HepG2 (cell line): ENCODE data around the gene PRR15L. TPM values are rescaled to one million over a fixed set of nuclear protein-coding genes. Genes with fewer than 3 reads are reported as not detected.

Experiments
- GTF3A ChIP-seq: sonication (generic); formaldehyde crosslinking; conservative IDR thresholded peaks from 2 replicates; pipeline ENCODE4 v1.4.0; 2020; ENCODE audit warnings: mild to moderate bottlenecking, missing genetic modification reagents
- HMG20A ChIP-seq: IDR thresholded peaks from 2 replicates; pipeline ENCODE4 v1.6.1; 2016; ENCODE audit warnings: borderline replicate concordance
- KAT2B ChIP-seq: fragments of 150-350 bp; IDR thresholded peaks from 2 replicates; pipeline ENCODE4 v1.6.1; 2014; ENCODE audit warnings: low read depth, low read length, borderline replicate concordance
- KDM5A ChIP-seq: fragments of 200-600 bp; sonication (generic); IDR thresholded peaks from 2 replicates; pipeline ENCODE4 v1.7.0; 2018; ENCODE audit warnings: antibody characterized with exemption, mild to moderate bottlenecking, low read length, borderline replicate concordance
- KMT2A ChIP-seq: sonication (generic); formaldehyde crosslinking; IDR thresholded peaks from 2 replicates; pipeline ENCODE4 v1.4.0; 2020; ENCODE audit warnings: missing genetic modification reagents
- MAFG ChIP-seq: sonication (generic); formaldehyde crosslinking; IDR thresholded peaks from 2 replicates; pipeline ENCODE4 v1.5.1; 2020; ENCODE audit warnings: mild to moderate bottlenecking, missing genetic modification reagents
- MATR3 ChIP-seq: sonication (generic); formaldehyde crosslinking; IDR thresholded peaks from 2 replicates; pipeline ENCODE4 v1.4.0; 2020; ENCODE audit warnings: missing genetic modification reagents
- MEF2D ChIP-seq: sonication (generic); formaldehyde crosslinking; IDR thresholded peaks from 2 replicates; pipeline ENCODE4 v1.5.1; 2020; ENCODE audit warnings: mild to moderate bottlenecking, missing genetic modification reagents
- MIER2 ChIP-seq: IDR thresholded peaks from 2 replicates; pipeline ENCODE4 v1.6.1; 2016; ENCODE audit warnings: missing biosample characterization, missing genetic modification reagents
- MTF1 ChIP-seq: sonication (generic); formaldehyde crosslinking; IDR thresholded peaks from 2 replicates; pipeline ENCODE4 v1.5.0; 2020; ENCODE audit warnings: missing genetic modification reagents
- NCOR1 ChIP-seq: fragments of 200-600 bp; sonication (generic); IDR thresholded peaks from 2 replicates; pipeline ENCODE4 v1.7.0; 2017; ENCODE audit warnings: antibody characterized with exemption, low read length, borderline replicate concordance
- NPAS2 ChIP-seq: sonication (generic); formaldehyde crosslinking; IDR thresholded peaks from 2 replicates; pipeline ENCODE4 v1.8.0; 2022; ENCODE audit warnings: mild to moderate bottlenecking, missing genetic modification reagents, borderline replicate concordance
- NR2F1 ChIP-seq, 2 experiments: fragments of 450-650 bp in 1 of 2; formaldehyde crosslinking in 1 of 2; IDR thresholded peaks; 2 replicates each; pipeline versions ENCODE4 v1.5.0 to v1.6.1; 2016 to 2020; ENCODE audit warnings: mild to moderate bottlenecking in 1 of 2, missing compliant biosample characterization in 1 of 2, missing genetic modification reagents in 1 of 2, moderate library complexity in 1 of 2
- PAX8 ChIP-seq: sonication (generic); formaldehyde crosslinking; IDR thresholded peaks from 2 replicates; pipeline ENCODE4 v1.8.0; 2022; ENCODE audit warnings: mild to moderate bottlenecking, missing genetic modification reagents, borderline replicate concordance
- RFX1 ChIP-seq: fragments of 450-650 bp; IDR thresholded peaks from 2 replicates; pipeline ENCODE4 v1.6.1; 2017
- SALL2 ChIP-seq: sonication (generic); formaldehyde crosslinking; IDR thresholded peaks from 2 replicates; pipeline ENCODE4 v1.8.1; 2023; ENCODE audit warnings: mild to moderate bottlenecking, missing genetic modification reagents, inconsistent platforms
- SMAD3 ChIP-seq: sonication (generic); formaldehyde crosslinking; IDR thresholded peaks from 2 replicates; pipeline ENCODE4 v1.4.0; 2020; ENCODE audit warnings: missing genetic modification reagents
- TBP ChIP-seq: sonication (generic); formaldehyde crosslinking; IDR thresholded peaks from 2 replicates; pipeline ENCODE4 v1.5.0; 2020; ENCODE audit warnings: missing genetic modification reagents
- TCF7 ChIP-seq: sonication (generic); IDR thresholded peaks from 2 replicates; pipeline ENCODE4 v1.6.1; 2016; ENCODE audit warnings: antibody characterized with exemption, low read depth
- ZBTB20 ChIP-seq: sonication (generic); formaldehyde crosslinking; IDR thresholded peaks from 2 replicates; pipeline ENCODE4 v1.8.1; 2023; ENCODE audit warnings: missing genetic modification reagents, low read depth, mild to moderate bottlenecking, borderline replicate concordance
- ZBTB8A ChIP-seq: sonication (generic); formaldehyde crosslinking; IDR thresholded peaks from 2 replicates; pipeline ENCODE4 v1.4.0; 2020; ENCODE audit warnings: mild to moderate bottlenecking, low read depth, missing genetic modification reagents, borderline replicate concordance
- ZFP36L2 ChIP-seq: sonication (generic); formaldehyde crosslinking; IDR thresholded peaks from 2 replicates; pipeline ENCODE4 v1.4.0; 2020; ENCODE audit warnings: missing genetic modification reagents
- ZMAT3 ChIP-seq: sonication (generic); formaldehyde crosslinking; conservative IDR thresholded peaks from 2 replicates; pipeline ENCODE4 v1.7.0; 2021; ENCODE audit warnings: missing genetic modification reagents
- ZNF180 ChIP-seq: sonication (generic); formaldehyde crosslinking; IDR thresholded peaks from 2 replicates; pipeline ENCODE4 v1.4.0; 2020; ENCODE audit warnings: low read depth, missing genetic modification reagents, borderline replicate concordance
- ZNF839 ChIP-seq: sonication (generic); formaldehyde crosslinking; IDR thresholded peaks from 2 replicates; pipeline ENCODE4 v1.4.0; 2020; ENCODE audit warnings: missing genetic modification reagents, mild to moderate bottlenecking, borderline replicate concordance
- polyA plus RNA-seq, 8 experiments: library from polyadenylated mRNA; depleted of rRNA in 3 of 8; stranded (reverse) in 7 of 8; unstranded in 1 of 8; fragments of >200 nt; fragmentation: Illumina TruSeq in 4 of 8; extraction: Trizol in 4 of 8; gene quantifications; 2 replicates each; pipeline versions ENCODE4 v1.2.1 to v1.2.3, GENCODE V29; 2011 to 2016; ENCODE audit warnings: low read depth in 4 of 8, missing spikeins in 1 of 8, mixed read lengths in 1 of 8; ENCODE audit not compliant: insufficient read depth in 1 of 8
- total RNA-seq, 5 experiments: library from RNA; depleted of rRNA; stranded (reverse); fragments of >200 nt; fragmentation: Illumina TruSeq; extraction: Trizol; gene quantifications; 2 replicates each; pipeline ENCODE4 v1.2.3, GENCODE V29; 2016; ENCODE audit warnings: low read depth in 1 of 5
- TF ChIP-seq, protein P1 (sequence below): sonication (generic); formaldehyde crosslinking; IDR thresholded peaks from 2 replicates; pipeline ENCODE4 v1.4.0; 2020; ENCODE audit warnings: missing genetic modification reagents, borderline replicate concordance
- TF ChIP-seq, protein P2 (sequence below): sonication (generic); formaldehyde crosslinking; IDR thresholded peaks from 2 replicates; pipeline ENCODE4 v1.4.0; 2020; ENCODE audit warnings: missing genetic modification reagents
- TF ChIP-seq, protein P3 (sequence below): sonication (generic); formaldehyde crosslinking; IDR thresholded peaks from 2 replicates; pipeline ENCODE4 v1.4.0; 2020; ENCODE audit warnings: mild to moderate bottlenecking, missing genetic modification reagents

The PRR15L gene
- total and polyA plus RNA-seq, 2 of the 13 experiments (the other 11 are each of a cell fraction or from before 2014, with no cell fraction given) = 0.44 to 2.0 TPM

DNA sequence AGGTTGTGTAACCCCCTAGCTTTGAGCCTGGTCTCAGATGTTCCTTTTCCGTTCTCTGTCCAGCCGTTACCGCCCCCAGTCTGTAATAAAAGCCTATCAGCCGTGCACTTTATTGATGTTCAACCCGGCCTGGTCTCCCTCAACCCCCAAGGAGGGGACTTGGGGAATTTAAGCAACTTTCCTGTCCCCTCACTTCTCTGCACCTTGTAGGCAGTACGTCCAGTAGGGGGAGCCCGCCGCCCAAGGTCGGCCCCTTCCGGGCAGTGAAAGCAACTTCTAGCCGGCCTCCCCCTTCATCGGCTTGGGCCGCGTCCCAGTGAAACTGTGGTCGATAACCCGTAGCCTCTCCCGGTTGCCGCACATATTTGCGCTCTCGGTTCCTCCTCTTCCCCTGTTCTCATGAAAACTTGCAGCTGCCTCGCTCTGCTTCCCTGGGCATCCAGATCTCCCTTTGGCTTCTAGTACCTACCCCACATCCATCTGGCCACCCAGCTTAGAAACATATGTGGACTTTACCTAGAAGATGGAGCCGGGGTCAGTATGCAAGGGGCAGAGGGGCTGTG is 8.4 kb downstream of the PRR15L start (continued):
- TF ChIP-seq, protein P1, sequence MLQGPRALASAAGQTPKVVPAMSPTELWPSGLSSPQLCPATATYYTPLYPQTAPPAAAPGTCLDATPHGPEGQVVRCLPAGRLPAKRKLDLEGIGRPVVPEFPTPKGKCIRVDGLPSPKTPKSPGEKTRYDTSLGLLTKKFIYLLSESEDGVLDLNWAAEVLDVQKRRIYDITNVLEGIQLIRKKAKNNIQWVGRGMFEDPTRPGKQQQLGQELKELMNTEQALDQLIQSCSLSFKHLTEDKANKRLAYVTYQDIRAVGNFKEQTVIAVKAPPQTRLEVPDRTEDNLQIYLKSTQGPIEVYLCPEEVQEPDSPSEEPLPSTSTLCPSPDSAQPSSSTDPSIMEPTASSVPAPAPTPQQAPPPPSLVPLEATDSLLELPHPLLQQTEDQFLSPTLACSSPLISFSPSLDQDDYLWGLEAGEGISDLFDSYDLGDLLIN (CRISPR knock-in tag) = no peak
- TF ChIP-seq KAT2B (no peak), ZFP36L2 (CRISPR knock-in tag) (no peak), SALL2 (CRISPR knock-in tag) (no peak), ZMAT3 (CRISPR knock-in tag) (peak; percentile 74; the same call in 1 of the 2 replicates), ZBTB20 (CRISPR knock-in tag) (no peak), ZNF180 (CRISPR knock-in tag) (no peak), GTF3A (CRISPR knock-in tag) (no peak), NR2F1 (CRISPR knock-in tag; IDR thresholded peaks at IDR 0.05) (0 out of 4 replicates have a peak, but pooled peaks of 1 of the 2 experiments have one; percentile 13), PAX8 (CRISPR knock-in tag) (no peak), KDM5A (peak; percentile 74; the same call in 1 of the 2 replicates), MATR3 (CRISPR knock-in tag) (no peak), RFX1 (no peak), SMAD3 (CRISPR knock-in tag) (0 out of 2 replicates have a peak, but pooled peaks have one; percentile 17), NCOR1 (0 out of 2 replicates have a peak, but pooled peaks have one; percentile 0), MAFG (CRISPR knock-in tag) (no peak), MTF1 (CRISPR knock-in tag) (no peak), NPAS2 (CRISPR knock-in tag) (0 out of 2 replicates have a peak, but pooled peaks have one; percentile 87), HMG20A (CRISPR knock-in tag) (no peak), ZBTB8A (CRISPR knock-in tag) (no peak), TCF7 (no peak), MEF2D (CRISPR knock-in tag) (no peak; the same call in 1 of the 2 replicates), MIER2 (no peak), KMT2A (peak; percentile 45), ZNF839 (CRISPR knock-in tag) (no peak), TBP (CRISPR knock-in tag) (no peak)
- TF ChIP-seq, protein P2, sequence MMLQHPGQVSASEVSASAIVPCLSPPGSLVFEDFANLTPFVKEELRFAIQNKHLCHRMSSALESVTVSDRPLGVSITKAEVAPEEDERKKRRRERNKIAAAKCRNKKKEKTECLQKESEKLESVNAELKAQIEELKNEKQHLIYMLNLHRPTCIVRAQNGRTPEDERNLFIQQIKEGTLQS (CRISPR knock-in tag) = no peak
- TF ChIP-seq, protein P3, sequence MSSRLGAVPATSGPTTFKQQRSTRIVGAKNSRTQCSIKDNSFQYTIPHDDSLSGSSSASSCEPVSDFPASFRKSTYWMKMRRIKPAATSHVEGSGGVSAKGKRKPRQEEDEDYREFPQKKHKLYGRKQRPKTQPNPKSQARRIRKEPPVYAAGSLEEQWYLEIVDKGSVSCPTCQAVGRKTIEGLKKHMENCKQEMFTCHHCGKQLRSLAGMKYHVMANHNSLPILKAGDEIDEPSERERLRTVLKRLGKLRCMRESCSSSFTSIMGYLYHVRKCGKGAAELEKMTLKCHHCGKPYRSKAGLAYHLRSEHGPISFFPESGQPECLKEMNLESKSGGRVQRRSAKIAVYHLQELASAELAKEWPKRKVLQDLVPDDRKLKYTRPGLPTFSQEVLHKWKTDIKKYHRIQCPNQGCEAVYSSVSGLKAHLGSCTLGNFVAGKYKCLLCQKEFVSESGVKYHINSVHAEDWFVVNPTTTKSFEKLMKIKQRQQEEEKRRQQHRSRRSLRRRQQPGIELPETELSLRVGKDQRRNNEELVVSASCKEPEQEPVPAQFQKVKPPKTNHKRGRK (CRISPR knock-in tag) = peak; percentile 82; the same call in 1 of the 2 replicates
